Measurements from ENCODE around the gene SHOX. TPM values are rescaled to one million over a fixed set of nuclear protein-coding genes. Genes with fewer than 3 reads are reported as not detected.

The SHOX gene
- polyA plus RNA-seq, 3 donors: not detected

DNA sequence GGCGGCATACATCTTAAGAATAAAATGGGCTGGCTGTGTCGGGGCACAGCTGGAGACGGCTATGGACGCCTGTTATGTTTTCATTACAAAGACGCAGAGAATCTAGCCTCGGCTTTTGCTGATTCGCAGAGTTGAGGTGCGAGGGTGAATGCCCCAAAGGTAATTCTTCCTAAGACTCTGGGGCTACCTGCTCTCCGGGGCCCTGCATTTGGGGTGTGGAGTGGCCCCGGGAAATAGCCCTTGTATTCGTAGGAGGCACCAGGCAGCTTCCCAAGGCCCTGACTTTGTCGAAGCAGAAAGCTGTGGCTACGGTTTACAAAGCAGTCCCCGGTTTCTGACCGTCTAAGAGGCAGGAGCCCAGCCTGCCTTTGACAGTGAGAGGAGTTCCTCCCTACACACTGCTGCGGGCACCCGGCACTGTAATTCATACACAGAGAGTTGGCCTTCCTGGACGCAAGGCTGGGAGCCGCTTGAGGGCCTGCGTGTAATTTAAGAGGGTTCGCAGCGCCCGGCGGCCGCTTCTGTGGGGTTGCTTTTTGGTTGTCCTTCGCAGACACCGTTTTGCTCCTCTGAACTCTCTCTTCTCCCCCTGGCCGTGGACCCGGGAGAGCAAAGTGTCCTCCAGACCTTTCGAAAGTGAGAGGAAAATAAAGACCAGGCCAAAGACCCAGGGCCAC lies 1.9 kb downstream of the SHOX start:
- Histone ChIP-seq H3K27ac (ENCODE audit: low read depth in 1 of 2, low read length in 2 of 2) (no peak overlapping the region), H4K20me1 (ENCODE audit: insufficient read depth, low read length) (no peaks in the 10 kb centered on the region), H3K4me1 (ENCODE audit: control insufficient read depth in 1 of 2, insufficient read depth in 2 of 2, low read length in 2 of 2) (no peaks in the 10 kb centered on the region), H3K4me2 (replicated peaks; ENCODE audit: extremely low read depth, low read length, poor library complexity, severe bottlenecking) (no peak overlapping the region), H2AFZ (ENCODE audit: insufficient read depth, low read depth, low read length, poor library complexity, severe bottlenecking) (no peak overlapping the region), H3K4me3 (replicated peaks in 1 of 3; ENCODE audit: low read depth in 2 of 3, low read length in 3 of 3) (no peak overlapping the region), H3K36me3 (replicated peaks in 1 of 2; ENCODE audit: control insufficient read depth in 1 of 2, insufficient read depth in 2 of 2, low read length in 2 of 2) (no peaks in the 10 kb centered on the region), H3K9ac (ENCODE audit: insufficient read depth, low read length, poor library complexity, severe bottlenecking) (no peak overlapping the region), H3K27me3 (ENCODE audit: control insufficient read depth in 2 of 2, insufficient read depth in 2 of 2, low read length in 2 of 2) (peaks cover 46 to 85% of the 10 kb centered on the region in 2 donors), H3K79me2 (ENCODE audit: insufficient read depth, low read length) (no peaks in the 10 kb centered on the region), H3K9me3 (replicated peaks in 1 of 2; ENCODE audit: control insufficient read depth in 1 of 2, insufficient read depth in 1 of 2, low read length in 2 of 2) (peaks cover 0 to 28% of the 10 kb centered on the region in 2 donors)
- 1% methylated on average over 16 of the region's 30 CpGs for WGBS (ENCODE audit: insufficient coverage)
- H3K27me3 Mint-ChIP-seq (ENCODE audit: low read depth in 3 of 3): peaks cover 76 to 86% (median 79%) of the 10 kb centered on the region in 3 donors
- peak overlapping the region in 1 of 2 donors; percentile 88 for H3K4me3 Mint-ChIP-seq
- H3K27ac Mint-ChIP-seq: no peak overlapping the region
- H3K9me3 Mint-ChIP-seq: peaks cover 0 to 12% (median 5%) of the 10 kb centered on the region in 7 donors
- intact Hi-C loops (cut with micrococcal nuclease): no loop called here
- TF ChIP-seq, protein P1, sequence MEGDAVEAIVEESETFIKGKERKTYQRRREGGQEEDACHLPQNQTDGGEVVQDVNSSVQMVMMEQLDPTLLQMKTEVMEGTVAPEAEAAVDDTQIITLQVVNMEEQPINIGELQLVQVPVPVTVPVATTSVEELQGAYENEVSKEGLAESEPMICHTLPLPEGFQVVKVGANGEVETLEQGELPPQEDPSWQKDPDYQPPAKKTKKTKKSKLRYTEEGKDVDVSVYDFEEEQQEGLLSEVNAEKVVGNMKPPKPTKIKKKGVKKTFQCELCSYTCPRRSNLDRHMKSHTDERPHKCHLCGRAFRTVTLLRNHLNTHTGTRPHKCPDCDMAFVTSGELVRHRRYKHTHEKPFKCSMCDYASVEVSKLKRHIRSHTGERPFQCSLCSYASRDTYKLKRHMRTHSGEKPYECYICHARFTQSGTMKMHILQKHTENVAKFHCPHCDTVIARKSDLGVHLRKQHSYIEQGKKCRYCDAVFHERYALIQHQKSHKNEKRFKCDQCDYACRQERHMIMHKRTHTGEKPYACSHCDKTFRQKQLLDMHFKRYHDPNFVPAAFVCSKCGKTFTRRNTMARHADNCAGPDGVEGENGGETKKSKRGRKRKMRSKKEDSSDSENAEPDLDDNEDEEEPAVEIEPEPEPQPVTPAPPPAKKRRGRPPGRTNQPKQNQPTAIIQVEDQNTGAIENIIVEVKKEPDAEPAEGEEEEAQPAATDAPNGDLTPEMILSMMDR (IDR thresholded peaks at IDR 0.05): no peak
- H3K36me3 Mint-ChIP-seq: peaks cover 0 to 2% of the 10 kb centered on the region in 2 donors
- H3K4me1 Mint-ChIP-seq: no peaks in the 10 kb centered on the region
- no peak for DNase-seq

DNA sequence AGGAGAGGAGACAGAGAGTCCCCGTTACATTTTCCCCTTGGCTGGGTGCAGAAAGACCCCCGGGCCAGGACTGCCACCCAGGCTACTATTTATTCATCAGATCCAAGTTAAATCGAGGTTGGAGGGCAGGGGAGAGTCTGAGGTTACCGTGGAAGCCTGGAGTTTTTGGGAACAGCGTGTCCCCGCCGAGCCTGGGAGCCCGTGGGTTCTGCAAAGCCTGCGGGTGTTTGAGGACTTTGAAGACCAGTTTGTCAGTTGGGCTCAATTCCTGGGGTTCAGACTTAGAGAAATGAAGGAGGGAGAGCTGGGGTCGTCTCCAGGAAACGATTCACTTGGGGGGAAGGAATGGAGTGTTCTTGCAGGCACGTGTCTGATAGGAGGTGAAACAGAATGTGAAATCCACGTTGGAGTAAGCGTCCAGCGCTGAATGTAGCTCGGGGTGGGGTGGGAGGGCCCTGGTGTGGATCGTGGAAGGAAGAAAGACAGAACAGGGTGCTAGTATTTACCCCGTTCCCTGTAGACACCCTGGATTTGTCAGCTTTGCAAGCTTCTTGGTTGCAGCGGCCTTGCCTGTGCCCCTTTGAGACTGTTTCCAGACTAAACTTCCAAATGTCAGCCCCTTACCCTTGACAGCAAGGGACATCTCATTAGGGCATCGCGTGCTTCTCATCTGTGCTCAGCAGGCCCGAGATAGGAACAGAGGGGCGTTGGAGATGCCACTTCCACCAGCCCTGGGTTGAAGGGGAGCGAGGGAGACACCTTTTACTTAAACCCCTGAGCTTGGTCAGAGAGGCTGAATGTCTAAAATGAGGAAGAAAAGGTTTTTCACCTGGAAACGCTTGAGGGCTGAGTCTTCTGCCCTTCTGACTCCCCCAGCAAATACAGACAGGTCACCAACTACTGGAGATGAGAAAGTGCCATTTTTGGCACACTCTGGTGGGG lies 2.7 kb downstream of the SHOX start:
- 3% methylated on average over 15 of the region's 25 CpGs for whole genome bisulfite sequencing (ENCODE audit: insufficient coverage)
- Mint-ChIP-seq H3K4me1 (no peaks in the 10 kb centered on the region), H3K9me3 (peaks cover 0 to 14% (median 5%) of the 10 kb centered on the region in 7 donors), H3K36me3 (peaks cover 0 to 2% of the 10 kb centered on the region in 2 donors), H3K4me3 (peak overlapping the region in 1 of 2 donors; percentile 88), H3K27ac (no peak overlapping the region), H3K27me3 (ENCODE audit: low read depth in 3 of 3) (peaks cover 76 to 87% (median 81%) of the 10 kb centered on the region in 3 donors)
- TF ChIP-seq, protein P1 (IDR thresholded peaks at IDR 0.05): no peak
- intact Hi-C loops (cut with micrococcal nuclease): no loop called here
- no peaks in the 10 kb centered on the region for H4K20me1 ChIP-seq (ENCODE audit: insufficient read depth, low read length)
- H3K4me1 ChIP-seq (ENCODE audit: control insufficient read depth in 1 of 2, insufficient read depth in 2 of 2, low read length in 2 of 2): no peaks in the 10 kb centered on the region
- H3K9me3 ChIP-seq (replicated peaks in 1 of 2; ENCODE audit: control insufficient read depth in 1 of 2, insufficient read depth in 1 of 2, low read length in 2 of 2): peaks cover 0 to 28% of the 10 kb centered on the region in 2 donors
- no peak overlapping the region for H3K4me3 ChIP-seq (replicated peaks in 1 of 3; ENCODE audit: low read depth in 2 of 3, low read length in 3 of 3)
- DNase-seq: no peak
- H3K27me3 ChIP-seq (ENCODE audit: control insufficient read depth in 2 of 2, insufficient read depth in 2 of 2, low read length in 2 of 2): peaks cover 54 to 87% of the 10 kb centered on the region in 2 donors
- H3K27ac ChIP-seq (ENCODE audit: low read depth in 1 of 2, low read length in 2 of 2): no peak overlapping the region
- no peak overlapping the region for H3K4me2 ChIP-seq (replicated peaks; ENCODE audit: extremely low read depth, low read length, poor library complexity, severe bottlenecking)
- H3K9ac ChIP-seq (ENCODE audit: insufficient read depth, low read length, poor library complexity, severe bottlenecking): no peak overlapping the region
- H3K36me3 ChIP-seq (replicated peaks in 1 of 2; ENCODE audit: control insufficient read depth in 1 of 2, insufficient read depth in 2 of 2, low read length in 2 of 2): no peaks in the 10 kb centered on the region
- H2AFZ ChIP-seq (ENCODE audit: insufficient read depth, low read depth, low read length, poor library complexity, severe bottlenecking): no peak overlapping the region
- no peaks in the 10 kb centered on the region for H3K79me2 ChIP-seq (ENCODE audit: insufficient read depth, low read length)

All from CD14-positive monocyte (primary cell).